Measurements from ENCODE around the gene SKAP2.

DNA sequence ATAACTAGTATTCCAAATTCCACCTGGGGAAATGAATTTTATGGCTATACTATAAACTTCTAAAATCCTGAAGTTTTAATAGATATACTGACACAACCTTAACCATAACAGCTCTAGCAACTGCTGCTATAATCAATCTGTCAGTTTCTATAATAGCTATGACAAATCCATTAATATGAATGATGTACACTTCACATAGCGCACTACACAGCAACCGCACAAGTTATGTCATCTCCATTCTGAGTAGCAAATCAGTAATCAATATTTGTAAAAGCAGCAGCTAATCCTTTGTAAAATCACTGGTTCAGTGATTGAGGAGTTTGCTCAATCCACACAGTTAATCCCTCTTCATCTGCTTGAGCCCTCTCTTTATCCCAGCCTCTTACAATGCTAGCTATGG is 105.3 kb downstream of the SKAP2 start:
- TF ChIP-seq CEBPB (IDR thresholded peaks at IDR 0.05) (no peak), YY1 (IDR thresholded peaks at IDR 0.05; ENCODE audit: low read depth) (no peak)
- TF ChIP-seq, protein P1, sequence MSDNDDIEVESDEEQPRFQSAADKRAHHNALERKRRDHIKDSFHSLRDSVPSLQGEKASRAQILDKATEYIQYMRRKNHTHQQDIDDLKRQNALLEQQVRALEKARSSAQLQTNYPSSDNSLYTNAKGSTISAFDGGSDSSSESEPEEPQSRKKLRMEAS (IDR thresholded peaks at IDR 0.05), result no peak
